ENCODE results near the gene PYROXD2.

Gene PYROXD2

DNA sequence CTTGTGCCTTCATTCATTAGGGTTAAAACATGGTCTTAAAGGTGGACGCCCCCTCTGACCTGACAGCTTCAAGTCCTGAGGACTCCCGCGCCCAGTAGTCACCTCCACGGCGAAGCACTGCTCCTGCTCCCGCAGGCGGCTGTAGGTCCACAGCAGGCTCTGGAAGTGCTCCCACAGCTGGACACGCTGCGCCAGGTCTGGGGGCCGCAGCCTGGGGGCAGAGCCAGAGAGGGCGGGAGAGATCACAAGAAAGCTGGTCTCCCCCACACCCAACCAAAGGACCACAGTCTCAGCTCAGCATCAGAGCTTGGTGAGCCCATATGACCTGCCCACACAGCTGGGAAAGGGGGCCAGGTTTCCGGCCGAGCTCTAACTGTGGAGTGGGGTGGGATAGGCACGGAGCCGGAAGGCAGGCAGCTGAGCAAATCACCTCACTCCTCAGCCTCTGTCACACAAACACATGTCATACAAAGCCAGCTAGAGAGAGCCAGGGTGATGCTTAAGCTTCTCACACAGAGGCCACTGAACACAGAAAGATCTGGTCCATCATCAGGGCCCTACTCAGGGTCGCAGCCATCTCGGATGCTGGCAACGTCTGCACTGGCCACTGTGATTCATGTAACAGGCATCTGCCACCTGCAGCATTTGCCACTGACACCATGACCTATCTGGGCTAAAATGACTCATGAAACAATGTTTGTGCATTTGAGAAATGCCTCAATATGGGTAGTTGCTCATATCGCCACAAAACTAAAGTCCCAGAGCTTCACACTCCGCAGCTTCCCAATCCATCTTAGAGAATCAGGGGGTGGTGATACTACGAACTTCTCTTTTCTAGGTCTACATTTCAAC lies 19.1 kb upstream of the PYROXD2 start:
- peak; percentile 61 for DNase-seq

DNA sequence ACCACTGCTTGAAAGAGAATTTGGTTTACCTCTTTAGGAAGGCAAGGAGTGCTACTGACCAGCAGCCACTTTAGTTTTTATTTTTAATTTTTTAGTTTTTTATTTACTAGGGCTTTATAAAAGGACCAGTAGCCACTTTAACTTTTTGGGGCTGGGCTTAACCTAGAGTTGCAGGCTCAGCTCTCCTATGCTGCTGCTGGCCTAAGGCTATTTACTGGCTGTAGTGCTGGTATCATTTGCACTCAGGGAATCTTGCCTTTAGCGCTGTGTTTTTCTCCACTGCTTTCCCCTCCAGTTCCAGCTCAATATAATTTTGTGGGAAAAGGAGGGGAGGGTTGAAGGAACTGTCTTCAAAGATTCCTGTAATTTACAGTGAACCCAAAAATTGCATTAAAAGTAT lies 18.4 kb upstream of the PYROXD2 start:
- no peak for DNase-seq

DNA sequence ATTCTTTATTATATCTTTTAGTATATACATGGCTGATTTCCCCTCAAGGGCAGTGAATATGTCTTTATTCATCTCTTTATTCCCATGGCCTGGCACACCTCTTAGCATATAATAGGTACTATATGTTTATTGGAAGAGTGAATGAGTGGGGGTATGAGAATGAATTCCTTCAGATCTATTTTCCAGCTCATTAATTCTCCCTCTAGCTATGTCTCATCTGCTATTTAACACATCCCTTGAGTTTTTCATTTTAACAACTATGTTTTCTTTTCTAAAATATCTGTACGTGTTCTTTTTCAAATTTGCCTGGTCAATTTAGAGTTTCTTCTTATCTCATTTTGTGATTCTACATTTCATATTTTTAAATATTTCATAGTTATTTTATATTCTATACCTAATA lies 17.3 kb upstream of the PYROXD2 start:
- no peak for DNase-seq

DNA sequence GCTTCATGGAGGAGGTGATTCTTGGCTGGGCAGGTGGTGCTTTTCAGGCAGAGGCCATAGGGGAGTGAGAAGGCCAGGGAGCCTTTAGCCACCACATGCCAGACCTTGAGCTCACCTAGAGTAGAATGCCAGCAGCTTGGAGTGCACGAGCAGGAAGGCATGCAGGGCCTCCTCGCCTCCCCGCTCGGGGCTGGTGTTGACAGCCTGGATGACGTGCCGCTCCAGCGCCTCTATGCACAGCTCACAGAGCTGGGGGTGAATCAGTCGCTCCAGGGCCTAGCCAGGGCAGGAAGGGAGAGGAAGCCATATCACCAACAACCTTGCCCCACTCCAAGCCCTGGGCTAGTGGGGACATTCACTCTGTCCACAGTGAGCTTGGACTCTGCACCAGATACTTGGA lies 16.0 kb upstream of the PYROXD2 start:
- DNase-seq = no peak

- no peak for DNase-seq
Measured at GRCh38 chr10:98430427-98430826, 15.4 kb upstream of the PYROXD2 start.

- DNase-seq = no peak
Measured at GRCh38 chr10:98429320-98430072, 14.5 kb upstream of the PYROXD2 start.

- DNase-seq = no peak
Measured at GRCh38 chr10:98427011-98427515, 12.1 kb upstream of the PYROXD2 start.

GRCh38 chr10:98425511-98426352 lies 10.8 kb upstream of the PYROXD2 start:
- DNase-seq = peak; percentile 1

DNA sequence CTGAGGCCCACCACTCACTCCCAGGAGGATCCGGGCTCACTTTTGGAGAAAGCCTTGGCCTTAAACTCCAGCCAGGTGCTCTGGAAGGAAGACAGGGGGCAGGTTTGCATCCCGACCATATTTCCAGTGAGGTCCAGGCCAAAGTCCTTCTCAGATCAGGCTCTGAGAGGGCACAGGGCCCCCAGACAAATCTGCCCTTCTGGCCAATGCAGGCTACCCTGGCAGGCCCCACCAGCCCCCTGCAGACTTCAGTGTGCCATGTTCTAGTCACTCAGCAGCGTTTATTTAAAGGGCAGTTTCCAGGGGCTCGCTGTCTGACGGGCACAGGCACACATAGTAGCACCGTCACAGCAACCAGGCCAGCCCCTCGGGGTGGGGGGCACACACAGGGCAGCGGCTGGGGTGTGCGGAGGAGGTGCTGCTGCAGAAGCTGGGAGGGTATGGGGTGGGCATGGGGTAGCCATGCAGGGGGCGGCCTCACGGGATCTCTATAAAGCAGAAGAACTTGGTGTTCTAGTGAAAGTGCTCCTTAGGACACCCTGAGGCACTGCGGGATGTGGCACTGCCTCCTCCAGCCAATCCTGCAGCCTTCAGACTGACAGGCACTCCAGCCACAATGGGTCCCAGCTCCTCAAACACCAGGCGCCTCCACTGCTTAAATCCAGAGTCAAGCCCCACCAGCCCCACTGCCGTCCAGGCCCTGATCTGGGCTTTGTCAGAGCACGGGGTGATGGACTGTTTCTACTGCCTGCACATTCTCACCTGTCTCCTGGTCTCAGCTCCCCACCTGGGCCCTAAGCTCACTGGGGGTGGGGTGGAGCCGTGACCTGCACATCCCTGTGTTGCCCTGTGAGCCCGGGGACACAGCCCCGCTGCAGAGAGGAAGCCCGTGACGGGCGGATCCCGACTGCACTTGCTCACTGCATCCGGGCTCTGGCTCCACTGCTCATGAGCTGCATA lies 9.6 kb upstream of the PYROXD2 start:
- DNase-seq = no peak

- no peak for DNase-seq
Measured at GRCh38 chr10:98423691-98424120, 8.7 kb upstream of the PYROXD2 start.

DNA sequence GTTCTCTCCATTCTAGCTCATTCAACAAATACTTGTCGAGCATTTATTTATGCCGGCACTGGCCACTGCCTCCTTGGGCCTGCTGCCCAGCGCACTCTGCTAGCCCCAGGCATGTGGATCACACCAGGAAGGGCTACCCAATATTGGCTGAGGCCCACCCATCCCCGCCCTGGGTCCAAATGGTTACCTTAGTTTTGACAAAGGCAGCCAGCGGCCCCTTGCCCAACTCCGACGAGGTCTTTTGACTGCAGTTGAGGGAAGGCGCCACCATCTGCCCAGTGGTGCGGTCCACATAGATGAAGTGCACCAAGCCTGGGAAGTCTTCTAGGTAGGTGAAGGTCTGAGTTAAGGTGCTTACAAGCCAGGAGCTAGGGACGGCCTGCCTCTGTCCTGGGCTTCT lies 7.2 kb upstream of the PYROXD2 start:
- DNase-seq = no peak

DNA sequence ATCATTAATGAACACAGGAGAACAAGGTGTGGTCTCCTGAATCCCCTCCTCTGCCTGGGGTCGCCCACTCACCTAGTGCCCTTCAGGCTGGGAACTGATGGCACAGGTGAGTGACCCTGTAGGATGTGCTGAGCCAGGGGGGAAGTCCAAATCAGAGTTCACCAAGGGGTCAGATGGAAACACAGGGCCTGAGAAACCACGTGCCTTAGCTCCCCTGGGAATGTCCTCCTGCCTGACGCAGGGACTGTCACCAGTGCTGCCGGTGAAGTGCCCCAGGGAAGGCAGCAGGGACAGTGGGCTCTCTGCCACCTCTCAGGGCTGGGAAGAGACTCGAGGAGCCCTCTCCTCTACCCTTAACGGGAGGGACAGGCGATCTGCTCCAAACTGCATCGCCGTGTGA lies 5.8 kb upstream of the PYROXD2 start:
- DNase-seq = no peak

DNA sequence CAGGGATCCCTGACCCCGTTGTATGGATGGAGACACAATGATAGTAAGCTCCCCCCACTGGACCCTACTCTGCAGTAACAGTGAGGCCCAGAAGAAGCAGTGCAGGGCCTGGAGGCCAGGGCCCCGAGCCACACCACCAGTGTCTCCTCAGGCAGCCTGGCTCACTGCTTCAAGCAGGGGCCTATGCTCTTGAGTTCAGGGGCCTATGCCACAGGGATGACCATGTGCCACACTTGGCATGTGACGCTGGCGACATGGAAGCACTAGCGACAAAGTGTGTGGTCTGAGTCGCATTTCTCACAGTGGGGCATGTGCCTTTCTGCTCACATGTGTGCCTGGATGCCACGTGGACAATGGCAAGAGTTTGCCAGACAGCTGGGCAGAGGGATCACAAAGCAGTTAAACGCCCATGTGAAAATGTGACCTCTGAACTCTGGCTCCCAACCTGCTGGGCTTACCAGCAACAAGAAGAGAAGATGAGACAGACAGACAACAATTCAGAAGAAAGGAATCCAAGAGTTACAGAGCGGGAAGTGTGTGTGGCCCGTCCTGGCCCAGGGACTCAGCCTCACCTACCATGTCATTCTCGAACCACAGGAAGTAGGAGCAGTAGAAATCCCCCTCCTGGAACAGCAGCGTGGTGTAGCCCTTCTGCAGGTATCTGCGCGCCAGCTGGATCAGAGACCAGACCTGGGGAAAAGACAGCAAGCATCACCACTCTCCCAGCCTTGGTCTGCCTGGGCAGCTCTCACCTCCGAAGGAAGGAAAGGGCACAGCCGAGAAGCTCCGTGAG lies 4.7 kb upstream of the PYROXD2 start:
- DNase-seq = no peak

GRCh38 chr10:98418665-98419468 lies 3.9 kb upstream of the PYROXD2 start:
- DNase-seq = no peak

GRCh38 chr10:98417973-98418664 lies 3.1 kb upstream of the PYROXD2 start:
- DNase-seq = no peak

DNA sequence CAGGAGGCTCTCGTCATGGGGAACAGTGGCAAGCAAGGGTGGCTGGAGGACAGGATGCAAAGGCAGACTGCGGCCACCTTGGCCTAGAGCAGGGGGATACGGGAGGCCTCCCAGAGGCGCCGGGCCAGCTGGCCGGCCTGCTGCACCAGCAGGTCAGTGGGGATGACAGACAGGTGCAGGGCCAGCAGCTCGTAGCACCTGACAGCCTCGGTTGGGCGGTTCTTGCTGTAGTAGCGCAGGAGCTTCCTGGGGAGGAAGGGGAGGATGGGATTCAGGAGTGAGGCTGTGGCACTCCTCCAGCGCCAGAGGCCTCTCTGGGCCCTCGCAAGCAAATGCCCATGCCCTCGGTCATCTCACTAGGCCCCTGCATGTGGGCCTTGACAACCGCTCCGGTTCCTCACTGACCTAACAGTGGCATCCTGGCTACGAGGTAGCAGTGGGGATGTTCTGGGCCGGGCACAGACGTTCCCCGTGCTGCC lies 2.5 kb upstream of the PYROXD2 start:
- DNase-seq = no peak

DNA sequence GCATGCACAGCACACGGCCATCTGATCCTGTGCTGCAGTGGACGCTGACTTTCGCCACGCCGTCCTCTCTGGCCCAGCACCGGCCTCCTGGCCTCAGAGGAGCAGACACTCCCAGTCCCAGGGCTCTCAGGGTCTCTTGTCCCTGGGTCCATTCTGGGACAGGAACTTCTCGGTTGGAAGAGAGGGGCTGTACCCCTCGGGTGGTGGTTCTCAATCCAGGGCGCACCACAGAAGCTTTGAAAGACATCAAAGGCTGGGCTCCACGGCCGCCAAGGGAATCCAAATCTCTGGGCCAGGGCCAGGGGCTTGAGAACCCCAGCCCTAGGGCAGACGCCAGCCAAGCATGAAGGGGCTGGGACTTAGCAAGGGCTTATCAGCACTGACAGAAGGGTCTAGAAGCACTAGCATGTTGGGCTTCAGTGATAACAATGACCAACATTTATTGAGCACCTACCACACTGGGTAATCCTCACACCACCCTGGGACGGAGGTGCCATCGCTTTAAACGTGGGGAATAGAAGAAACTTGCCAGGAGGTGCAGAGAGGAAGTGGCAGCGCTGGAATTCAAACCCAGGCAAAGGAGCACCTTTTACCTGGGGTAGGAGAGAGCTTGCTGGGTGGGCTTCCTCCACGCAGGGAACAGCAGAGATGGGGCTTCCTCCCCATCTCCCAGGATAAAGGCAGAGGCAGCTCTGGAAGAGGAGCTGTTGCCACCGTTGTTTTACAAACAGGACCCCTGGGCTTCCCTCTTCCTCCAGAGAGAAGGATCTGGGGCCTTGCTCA lies 1.8 kb upstream of the PYROXD2 start:
- DNase-seq = no peak

DNA sequence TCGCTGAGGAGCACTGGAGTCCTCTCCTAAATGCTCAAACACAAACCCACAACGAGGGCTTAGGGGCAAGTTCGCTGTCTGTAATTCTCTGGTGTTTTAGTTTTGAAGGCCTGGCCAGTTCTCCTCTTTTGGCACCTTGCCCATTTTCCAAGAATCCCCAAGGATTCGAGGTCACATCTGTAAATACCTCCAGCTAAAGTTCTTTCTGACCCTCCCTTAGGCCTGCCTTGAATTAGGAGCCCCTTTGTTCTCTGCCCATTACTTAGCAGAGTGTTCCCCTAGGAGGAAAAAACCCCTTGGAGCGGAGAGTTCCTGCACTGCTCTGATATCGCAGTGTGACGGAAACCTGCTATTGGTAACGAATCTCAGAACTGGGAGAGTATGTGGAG lies 743 bp upstream of the PYROXD2 start:
- no peak for DNase-seq

- DNase-seq = no peak
Measured at GRCh38 chr10:98414578-98414931, 427 bp downstream of the PYROXD2 start.

All from kidney glomerular epithelial cell (primary cell).